ENCODE measurements around the gene MAGEF1.

Gene MAGEF1

DNA sequence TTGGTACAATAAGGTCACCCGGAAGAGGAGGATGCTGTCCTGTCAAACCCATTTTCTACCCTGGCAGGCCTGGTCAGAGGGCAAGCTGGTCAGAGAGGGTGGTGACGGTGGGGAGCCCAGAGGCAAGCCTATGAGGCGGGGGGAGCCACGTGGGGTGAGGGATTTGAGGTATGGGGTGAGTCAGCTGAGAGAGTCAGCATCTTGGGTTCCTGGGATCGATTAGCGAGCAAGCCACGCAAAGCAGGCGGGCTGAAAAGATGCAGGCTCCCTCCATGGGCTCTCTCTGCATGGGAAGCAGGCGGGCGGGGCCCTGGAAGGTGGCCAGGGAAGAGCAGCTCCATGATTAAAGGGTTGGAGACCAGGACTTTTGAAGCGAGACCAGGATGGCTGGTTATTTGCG, 48.1 kb downstream of the MAGEF1 start:
- no peak for DNase-seq

DNA sequence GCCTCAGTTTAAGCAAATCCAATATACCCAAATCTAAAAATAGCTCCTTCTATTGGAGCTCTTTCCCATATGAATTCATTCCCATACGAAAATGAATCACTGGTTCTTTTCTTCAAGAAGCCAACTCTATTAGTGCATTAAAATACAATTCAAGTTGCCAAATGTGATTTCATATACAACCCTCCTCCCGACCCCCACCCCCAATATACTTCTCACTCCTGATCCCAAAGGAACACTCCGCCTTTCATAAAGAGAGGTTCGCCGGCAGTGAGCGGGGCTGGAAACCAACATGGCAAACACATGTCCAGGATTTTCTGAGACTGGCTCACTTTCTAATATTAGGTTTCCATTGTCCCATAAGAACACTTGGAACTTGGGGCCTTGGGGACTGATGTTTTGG, 48.5 kb downstream of the MAGEF1 start:
- no peak for DNase-seq

DNA sequence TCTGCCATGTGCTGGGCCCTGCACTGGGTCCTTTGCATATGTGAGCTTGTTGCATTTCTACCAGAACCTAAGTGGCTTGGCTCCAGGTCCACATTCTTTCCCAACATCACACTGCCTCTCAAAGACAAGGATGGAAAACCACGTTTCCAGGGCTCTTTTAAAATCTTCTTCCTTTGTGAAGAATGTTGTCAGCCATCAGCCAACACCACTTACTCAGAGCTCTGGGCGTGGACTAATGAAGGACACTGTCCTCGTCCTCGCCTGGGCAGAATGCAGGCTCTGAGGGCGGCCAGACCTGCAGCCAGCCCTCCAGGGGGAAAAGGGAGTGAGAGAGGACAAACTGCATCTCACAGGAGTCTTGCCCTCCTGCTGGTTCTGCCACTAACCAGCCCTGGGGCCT, 49.7 kb downstream of the MAGEF1 start:
- DNase-seq, result no peak

DNA sequence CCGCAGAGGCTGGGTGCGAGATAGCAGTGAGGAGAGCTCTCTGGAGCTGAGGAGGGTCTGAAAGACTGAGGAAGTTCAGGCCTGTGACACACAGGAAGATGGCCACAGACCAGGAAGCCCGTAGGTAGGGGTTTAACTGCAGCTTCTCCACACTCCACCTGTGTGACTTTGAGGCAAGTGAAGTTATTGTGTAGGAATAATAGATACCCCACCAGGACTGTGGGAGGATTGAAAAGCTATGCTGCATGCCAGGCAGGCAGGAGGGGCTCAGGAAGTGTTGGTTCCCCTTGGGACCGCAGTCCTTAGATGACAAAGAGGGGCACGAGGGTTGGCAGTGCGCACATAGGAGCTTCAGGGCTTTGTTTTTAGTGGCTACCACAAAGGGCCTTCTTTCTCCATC, 50.9 kb downstream of the MAGEF1 start:
- DNase-seq, result no peak

Data from hematopoietic multipotent progenitor cell treated with erythropoietin and hydrocortisone succinate and interleukin-3 and kit ligand, for 6 days (in vitro differentiated cells).